Measurements from ENCODE around the gene RNF121.

The RNF121 gene

DNA sequence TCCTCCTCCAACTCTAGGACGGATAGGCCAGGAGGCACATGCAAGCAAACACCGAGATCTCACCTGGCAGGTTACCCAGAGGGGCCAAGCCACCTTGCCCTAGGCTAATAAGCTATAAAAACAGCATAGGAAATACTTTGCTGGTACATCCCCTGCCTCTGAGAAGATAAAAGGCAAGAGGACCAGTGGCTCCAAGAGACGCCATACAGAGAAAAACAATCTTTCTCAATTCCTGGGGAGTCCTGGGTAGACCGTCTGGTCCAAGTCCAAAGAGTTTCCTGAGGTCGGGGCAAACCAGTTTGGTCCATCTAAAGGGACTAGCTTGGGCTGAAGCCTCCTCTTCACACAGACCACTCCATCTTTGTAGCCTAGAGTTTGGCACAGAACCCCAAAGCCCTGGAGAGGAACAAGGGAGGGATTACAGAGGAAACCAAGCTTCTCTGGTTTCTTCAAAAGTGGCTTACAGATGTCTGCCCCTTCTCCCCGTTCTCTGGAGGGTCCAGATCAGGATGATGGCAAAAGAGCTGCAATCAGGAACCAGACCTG is 111.1 kb downstream of the RNF121 start:
- DNase-seq, result peak; percentile 13

DNA sequence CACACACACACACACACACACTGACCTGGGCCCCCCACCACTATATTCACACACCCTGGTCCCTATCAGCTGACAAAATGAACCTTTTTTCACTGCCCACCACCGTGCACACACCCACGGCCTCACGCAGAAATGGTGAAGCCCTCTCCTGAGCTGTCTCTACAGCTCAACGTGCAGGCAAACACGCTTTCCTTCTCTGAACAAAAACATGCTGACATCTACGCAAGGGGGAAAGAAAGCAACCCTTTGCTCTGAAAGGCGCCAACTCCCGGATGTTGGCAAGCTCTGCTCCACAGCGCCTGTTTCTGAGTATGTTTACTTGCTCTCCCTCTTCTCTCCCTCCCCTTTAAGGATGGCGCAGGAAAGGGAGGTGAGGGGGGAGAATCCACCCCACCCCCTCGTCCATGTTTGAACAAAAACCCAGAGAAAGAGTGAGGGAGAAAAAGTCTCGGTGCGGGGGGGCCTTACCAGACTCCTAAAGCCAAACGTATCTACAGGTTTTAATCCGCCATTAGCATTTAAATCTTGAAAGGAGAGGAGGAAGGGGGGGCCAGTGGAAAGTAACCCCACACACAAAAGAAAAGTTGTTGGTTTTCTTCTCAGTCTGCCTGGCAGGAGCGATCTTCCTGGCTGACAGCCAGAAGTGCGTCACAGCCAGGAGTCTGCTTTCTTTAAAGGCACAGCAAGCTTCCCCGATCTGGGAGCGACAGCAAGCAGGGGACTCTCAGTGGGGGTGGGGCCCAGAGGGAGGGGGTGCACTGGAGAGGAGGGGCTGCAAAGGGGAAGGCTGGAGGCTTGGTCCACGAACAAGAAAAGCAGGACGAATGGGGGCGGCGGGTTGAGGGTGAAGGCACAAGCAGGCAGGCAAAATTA is 111.9 kb downstream of the RNF121 start:
- peak; percentile 89 for DNase-seq

DNA sequence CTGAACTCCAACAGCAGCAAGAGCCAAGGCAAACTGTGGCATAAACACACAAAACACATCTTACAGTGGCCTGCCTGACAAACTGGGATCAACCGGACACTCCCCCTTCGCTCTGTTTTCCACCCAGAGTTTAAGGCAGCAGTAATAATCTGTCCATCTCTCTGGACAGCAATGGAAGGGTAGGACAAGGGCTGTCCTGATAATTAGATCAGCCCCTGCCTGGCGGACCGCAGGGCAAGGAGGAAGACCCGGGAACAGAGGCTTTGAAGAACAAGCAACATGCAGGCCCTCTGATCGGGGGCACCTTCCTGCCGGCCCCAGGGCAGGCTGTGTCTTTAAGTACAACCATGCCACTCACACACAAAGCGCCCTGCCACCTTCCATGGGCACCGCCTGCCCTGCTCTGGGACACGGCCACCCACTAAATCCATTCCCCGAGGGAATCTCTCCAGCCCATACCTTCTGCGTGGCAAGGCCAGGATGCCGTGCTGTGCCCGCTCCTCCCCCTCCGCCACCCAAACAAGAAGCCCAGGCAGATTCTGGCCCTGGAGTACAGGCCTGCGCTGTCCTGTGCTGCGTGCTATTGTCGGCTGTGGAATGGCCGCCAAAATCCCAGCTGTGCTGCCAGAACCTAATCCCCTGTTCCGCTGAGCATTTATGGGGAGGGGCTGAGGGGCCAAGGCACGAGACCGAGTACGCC is 112.7 kb downstream of the RNF121 start:
- peak; percentile 57 for DNase-seq

DNA sequence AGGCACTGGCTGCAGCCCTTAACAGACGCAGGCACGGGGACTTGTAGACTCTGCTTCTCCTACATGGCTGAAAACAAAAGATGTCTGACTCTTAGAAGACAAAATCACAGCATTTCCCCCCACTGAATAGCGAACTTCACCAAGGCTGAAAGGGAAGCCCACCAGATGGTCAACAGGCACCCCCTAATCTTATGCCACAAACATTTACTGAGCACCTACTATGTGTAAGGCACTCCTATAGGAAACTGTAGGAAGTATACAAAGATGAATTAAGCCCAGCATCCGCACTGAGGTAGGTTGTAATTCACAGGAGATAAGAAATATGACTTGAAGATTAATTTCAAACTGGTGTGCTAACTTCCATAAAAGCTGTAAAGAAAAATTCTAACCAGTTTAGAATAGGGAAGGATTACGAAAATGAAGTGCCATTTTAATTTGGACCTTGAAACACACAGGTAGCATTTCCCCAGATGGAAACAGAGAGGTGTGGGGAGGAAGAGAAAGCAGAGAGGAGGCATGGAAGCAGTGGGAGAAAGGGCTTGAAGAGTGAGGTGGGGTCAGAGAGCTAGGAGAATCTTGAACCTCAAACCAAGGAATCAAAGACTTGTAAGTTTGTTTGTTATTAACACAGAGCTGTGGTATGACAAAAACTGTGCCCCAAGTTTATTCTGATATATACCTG is 113.4 kb downstream of the RNF121 start:
- no peak for DNase-seq

DNA sequence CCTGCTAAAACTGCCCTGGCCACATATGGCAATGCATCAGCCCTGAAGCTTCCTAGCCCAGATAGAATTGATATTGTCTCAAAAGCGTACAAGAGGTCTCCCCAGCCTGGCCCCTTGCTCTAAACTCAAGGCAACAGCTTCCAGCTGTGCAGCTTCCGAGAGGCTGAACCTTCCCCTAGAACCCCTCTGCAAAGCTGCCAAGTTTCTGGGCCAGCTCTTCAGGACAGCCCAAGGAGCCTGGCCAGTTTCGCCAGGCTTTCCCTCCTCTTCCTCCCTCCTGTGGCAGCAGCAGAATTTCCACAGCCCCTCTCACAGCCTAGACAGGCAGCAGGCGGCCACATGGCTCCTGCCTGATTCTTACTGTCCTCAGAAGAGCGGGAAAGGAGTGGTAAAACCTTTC is 117.0 kb downstream of the RNF121 start:
- no peak for DNase-seq

Data from COR-L47 (cell line).